ENCODE data around the gene PLPP4. TPM values are rescaled to one million over a fixed set of nuclear protein-coding genes. Genes with fewer than 3 reads are reported as not detected.

The PLPP4 gene
- total RNA-seq, 1 donor from 2014 or later = 7.4 TPM

GRCh38 chr10:120539076-120539475, 82.0 kb downstream of the PLPP4 start:
- no peak for TF ChIP-seq CTCF (IDR thresholded peaks at IDR 0.05; ENCODE audit: unreplicated experiment)
- no peak for DNase-seq (ENCODE audit: low spot score in 2 of 2, unreplicated experiment in 2 of 2)
- Mint-ChIP-seq H3K4me1 (no peaks in the 10 kb centered on the region), H3K27me3 (ENCODE audit: low read depth) (peaks cover 40% of the 10 kb centered on the region), H3K4me3 (no peak overlapping the region), H3K27ac (no peak overlapping the region), H3K36me3 (no peaks in the 10 kb centered on the region), H3K9me3 (peaks cover 6% of the 10 kb centered on the region)

- Mint-ChIP-seq H3K4me3 (no peak overlapping the region), H3K27ac (no peak overlapping the region), H3K27me3 (ENCODE audit: low read depth) (peaks cover 35% of the 10 kb centered on the region), H3K9me3 (peaks cover 2% of the 10 kb centered on the region), H3K36me3 (no peaks in the 10 kb centered on the region), H3K4me1 (no peaks in the 10 kb centered on the region)
- TF ChIP-seq CTCF (IDR thresholded peaks at IDR 0.05; ENCODE audit: unreplicated experiment) = no peak
- no peak for DNase-seq (ENCODE audit: low spot score in 2 of 2, unreplicated experiment in 2 of 2)
These were observed 83.5 kb downstream of the PLPP4 start for GRCh38 chr10:120540486-120540885.

GRCh38 chr10:120541984-120542383, 85.0 kb downstream of the PLPP4 start:
- no peak overlapping the region for H3K27ac Mint-ChIP-seq
- no peaks in the 10 kb centered on the region for H3K9me3 Mint-ChIP-seq
- TF ChIP-seq CTCF (IDR thresholded peaks at IDR 0.05; ENCODE audit: unreplicated experiment) = no peak
- no peak for DNase-seq (ENCODE audit: low spot score in 2 of 2, unreplicated experiment in 2 of 2)
- H3K4me3 Mint-ChIP-seq = no peak overlapping the region
- peaks cover 24% of the 10 kb centered on the region for H3K27me3 Mint-ChIP-seq (ENCODE audit: low read depth)
- H3K36me3 Mint-ChIP-seq = no peaks in the 10 kb centered on the region
- H3K4me1 Mint-ChIP-seq = no peaks in the 10 kb centered on the region

GRCh38 chr10:120542591-120542990, 85.6 kb downstream of the PLPP4 start:
- H3K4me1 Mint-ChIP-seq = no peaks in the 10 kb centered on the region
- H3K36me3 Mint-ChIP-seq = no peaks in the 10 kb centered on the region
- no peak for TF ChIP-seq CTCF (IDR thresholded peaks at IDR 0.05; ENCODE audit: unreplicated experiment)
- H3K27me3 Mint-ChIP-seq (ENCODE audit: low read depth) = peaks cover 21% of the 10 kb centered on the region
- DNase-seq (ENCODE audit: low spot score in 2 of 2, unreplicated experiment in 2 of 2) = no peak
- no peak overlapping the region for H3K4me3 Mint-ChIP-seq
- H3K27ac Mint-ChIP-seq = no peak overlapping the region
- H3K9me3 Mint-ChIP-seq = no peaks in the 10 kb centered on the region

- H3K4me1 Mint-ChIP-seq = no peaks in the 10 kb centered on the region
- no peak for TF ChIP-seq CTCF (IDR thresholded peaks at IDR 0.05; ENCODE audit: unreplicated experiment)
- peaks cover 21% of the 10 kb centered on the region for H3K27me3 Mint-ChIP-seq (ENCODE audit: low read depth)
- no peak overlapping the region for H3K27ac Mint-ChIP-seq
- no peak for DNase-seq (ENCODE audit: low spot score in 2 of 2, unreplicated experiment in 2 of 2)
- no peaks in the 10 kb centered on the region for H3K36me3 Mint-ChIP-seq
- H3K4me3 Mint-ChIP-seq = no peak overlapping the region
- peaks cover 5% of the 10 kb centered on the region for H3K9me3 Mint-ChIP-seq
These were observed 86.3 kb downstream of the PLPP4 start for GRCh38 chr10:120543291-120543690.

- H3K27ac Mint-ChIP-seq = no peak overlapping the region
- no peak for TF ChIP-seq CTCF (IDR thresholded peaks at IDR 0.05; ENCODE audit: unreplicated experiment)
- H3K4me3 Mint-ChIP-seq = no peak overlapping the region
- H3K4me1 Mint-ChIP-seq = no peaks in the 10 kb centered on the region
- peaks cover 3% of the 10 kb centered on the region for H3K36me3 Mint-ChIP-seq
- peaks cover 11% of the 10 kb centered on the region for H3K9me3 Mint-ChIP-seq
- H3K27me3 Mint-ChIP-seq (ENCODE audit: low read depth) = peaks cover 14% of the 10 kb centered on the region
- DNase-seq (ENCODE audit: low spot score in 2 of 2, unreplicated experiment in 2 of 2) = no peak
These were observed 91.2 kb downstream of the PLPP4 start for GRCh38 chr10:120548210-120548609.

Data from mesothelial cell of epicardium (in vitro differentiated cells).